Vagina (tissue), 2 donors: ENCODE measurements around the gene EFCAB11.

Source experiments
- CTCF ChIP-seq, 3 experiments: fragments of 450-650 bp in 2 of 3; fragments of 200-600 bp in 1 of 3; sonication (generic) in 1 of 3; IDR thresholded peaks; one replicate each; pipeline ENCODE4 v1.5.1; 2017 to 2019; ENCODE audit warnings: antibody characterized with exemption in 3 of 3, mild to moderate bottlenecking in 2 of 3, moderate library complexity in 2 of 3
- POLR2A ChIP-seq, 2 donors: fragments of 450-650 bp; IDR thresholded peaks; one replicate each; pipeline ENCODE4 v1.6.1; 2017; ENCODE audit warnings: antibody characterized with exemption in 2 of 2, mild to moderate bottlenecking in 2 of 2, moderate library complexity in 2 of 2
- POLR2AphosphoS5 ChIP-seq, 2 donors: sonication (generic); formaldehyde crosslinking; IDR thresholded peaks; one replicate each; pipeline ENCODE4 v1.9.0; 2017; ENCODE audit warnings: antibody characterized with exemption in 2 of 2, mild to moderate bottlenecking in 2 of 2, low read depth in 1 of 2; ENCODE audit not compliant: insufficient read depth in 1 of 2

DNA sequence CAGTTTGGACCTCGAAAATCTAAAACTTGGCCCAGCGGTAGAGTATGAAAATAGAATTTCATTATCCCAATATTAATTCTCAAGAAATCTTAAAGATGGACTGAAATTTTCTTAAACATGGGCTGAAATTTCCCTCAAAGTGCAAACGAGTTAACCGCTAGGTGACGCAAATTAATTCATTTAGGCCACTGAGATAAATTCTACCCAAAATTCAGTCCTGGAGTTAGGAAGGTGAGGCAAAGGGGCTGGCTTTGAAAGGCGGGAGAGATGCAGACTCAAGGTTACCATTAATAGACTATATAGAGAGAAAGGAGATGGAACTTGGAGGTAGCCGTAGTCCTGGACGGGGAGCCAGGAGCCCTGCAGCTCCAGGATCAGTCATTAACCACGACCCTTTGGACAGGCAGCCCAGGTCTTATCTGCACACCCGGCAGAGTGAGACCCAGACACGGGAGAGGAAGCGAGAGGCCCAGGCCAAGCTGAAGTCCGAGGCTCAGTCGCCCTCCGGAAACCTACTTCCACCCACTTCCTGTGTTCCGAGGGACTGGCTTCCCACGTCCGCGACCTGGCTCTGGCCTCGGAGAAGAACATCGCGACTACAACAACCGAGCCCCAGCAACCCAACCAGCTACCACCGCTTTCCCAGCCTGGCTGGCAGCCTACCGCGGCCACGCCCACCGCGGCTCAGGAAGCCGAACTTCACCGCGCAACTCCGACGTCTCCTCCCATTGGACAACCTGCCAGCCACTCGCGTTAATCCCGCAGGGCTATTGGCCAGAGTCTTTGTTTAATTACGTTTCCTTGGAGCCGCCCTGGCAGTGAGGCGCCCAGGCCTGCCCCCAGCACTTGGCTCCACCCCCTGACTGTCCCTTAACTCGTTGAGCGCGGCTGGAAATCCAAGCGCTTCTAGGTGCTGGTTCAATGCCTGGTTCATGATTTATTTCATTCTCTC lies at the start of gene EFCAB11:
- TF ChIP-seq CTCF (IDR thresholded peaks at IDR 0.05), result no peak
- TF ChIP-seq POLR2A (IDR thresholded peaks at IDR 0.05), result no peak
- peak; percentile 79 to 90 for TF ChIP-seq POLR2AphosphoS5 (IDR thresholded peaks at IDR 0.05; ENCODE audit: insufficient read depth in 1 of 2, low read depth in 1 of 2)
